Mesendoderm (in vitro differentiated cells): ENCODE data around the gene CRTC1.
"Not testable (repeated sequence)": the region's sequence is repeated elsewhere in the genome, so short reads cannot be mapped to it uniquely, and the experiment has no call there.

Experiments used
- DNase-seq: peaks from one replicate; pipeline ENCODE4 v3.0.0; 2013
- H2AK5ac ChIP-seq: 2 replicates; pipeline ENCODE4 v1.6.1; 2013; ENCODE audit warnings: low read length, inconsistent platforms
- H2BK120ac ChIP-seq: 2 replicates; pipeline ENCODE4 v1.6.1; 2013; ENCODE audit warnings: low read depth, mild to moderate bottlenecking, low read length, moderate library complexity, mixed read lengths
- H2BK15ac ChIP-seq: replicated peaks from 2 replicates; pipeline ENCODE4 v1.6.1; 2013; ENCODE audit warnings: low read depth, mild to moderate bottlenecking, moderate library complexity
- H2BK5ac ChIP-seq: 2 replicates; pipeline ENCODE4 v1.6.1; 2013; ENCODE audit warnings: low read length, inconsistent platforms
- H3K18ac ChIP-seq: 2 replicates; pipeline ENCODE4 v1.6.1; 2013; ENCODE audit warnings: mild to moderate bottlenecking, low read length, mixed read lengths
- H3K23ac ChIP-seq: one replicate; pipeline ENCODE4 v1.6.1; 2013; ENCODE audit warnings: low read length
- H3K27ac ChIP-seq: 2 replicates; pipeline ENCODE4 v1.5.1; 2013; ENCODE audit warnings: low read depth, mild to moderate bottlenecking, inconsistent platforms, low read length, moderate library complexity
- H3K27me3 ChIP-seq: 2 replicates; pipeline ENCODE4 v1.6.1; 2013; ENCODE audit warnings: low read length, control low read depth, mild to moderate bottlenecking, inconsistent platforms; ENCODE audit not compliant: insufficient read depth, poor library complexity
- H3K36me3 ChIP-seq: 2 replicates; pipeline ENCODE4 v1.6.1; 2013; ENCODE audit warnings: low read length, inconsistent platforms; ENCODE audit not compliant: control insufficient read depth, insufficient read depth
- H3K4ac ChIP-seq: one replicate; pipeline ENCODE4 v1.6.1; 2013; ENCODE audit warnings: low read depth, mild to moderate bottlenecking, low read length, moderate library complexity
- H3K4me1 ChIP-seq: 2 replicates; pipeline ENCODE4 v1.6.1; 2013; ENCODE audit warnings: low read depth, low read length, inconsistent platforms; ENCODE audit not compliant: control insufficient read depth
- H3K4me2 ChIP-seq: 2 replicates; pipeline ENCODE4 v1.6.1; 2013; ENCODE audit warnings: low read length
- H3K4me3 ChIP-seq: 2 replicates; pipeline ENCODE4 v1.5.1; 2013; ENCODE audit warnings: mild to moderate bottlenecking, low read length
- H3K56ac ChIP-seq: one replicate; pipeline ENCODE4 v1.6.1; 2013; ENCODE audit warnings: low read length
- H3K79me1 ChIP-seq: 2 replicates; pipeline ENCODE4 v1.6.1; 2013; ENCODE audit warnings: low read length, inconsistent platforms
- H3K79me2 ChIP-seq: 2 replicates; pipeline ENCODE4 v1.6.1; 2013; ENCODE audit warnings: mild to moderate bottlenecking, low read length; ENCODE audit not compliant: control insufficient read depth, insufficient read depth
- H3K9ac ChIP-seq: 2 replicates; pipeline ENCODE4 v1.6.1; 2013; ENCODE audit warnings: low read length, inconsistent platforms
- H4K5ac ChIP-seq: one replicate; pipeline ENCODE4 v1.6.1; 2013; ENCODE audit warnings: low read length
- H4K8ac ChIP-seq: one replicate; pipeline ENCODE4 v1.6.1; 2013; ENCODE audit warnings: low read depth, mild to moderate bottlenecking, control low read depth, low read length, moderate library complexity
- WGBS: extraction: QIAGEN DNeasy Blood & Tissue Kit; methylation state at CpG from one replicate; pipeline ENCODE4 v1.1.7; 2013; ENCODE audit warnings: low lambda C conversion rate, missing lambda C conversion rate; ENCODE audit not compliant: insufficient coverage; ENCODE audit errors: extremely low coverage; 5-methylcytosine and 5-hydroxymethylcytosine counted together

CRTC1 gene

GRCh38 chr19:18675779-18676178 is 7.7 kb upstream of the CRTC1 start:
- no peak overlapping the region for H2BK15ac ChIP-seq
- H3K23ac ChIP-seq, result no peak overlapping the region
- WGBS, result no CpG with 5 or more reads among the region's 5 CpGs
- no peaks in the 10 kb centered on the region for H3K36me3 ChIP-seq
- peak; percentile 43 for DNase-seq
- H3K4me2 ChIP-seq, result no peak overlapping the region
- H3K79me2 ChIP-seq, result no peaks in the 10 kb centered on the region
- no peak overlapping the region for H3K56ac ChIP-seq
- no peak overlapping the region for H3K18ac ChIP-seq
- no peak overlapping the region for H3K9ac ChIP-seq
- no peak overlapping the region for H2AK5ac ChIP-seq
- peaks cover 2% of the 10 kb centered on the region for H3K4me1 ChIP-seq
- no peak overlapping the region for H2BK120ac ChIP-seq
- no peaks in the 10 kb centered on the region for H3K79me1 ChIP-seq
- no peak overlapping the region for H4K5ac ChIP-seq
- no peak overlapping the region for H3K4me3 ChIP-seq
- no peak overlapping the region for H2BK5ac ChIP-seq
- no peak overlapping the region for H4K8ac ChIP-seq
- H3K27me3 ChIP-seq, result no peaks in the 10 kb centered on the region
- no peak overlapping the region for H3K4ac ChIP-seq
- H3K27ac ChIP-seq, result no peak overlapping the region

GRCh38 chr19:18676692-18677091 is 6.8 kb upstream of the CRTC1 start:
- Histone ChIP-seq H3K9ac (no peak overlapping the region), H3K79me2 (no peaks in the 10 kb centered on the region), H3K4me3 (no peak overlapping the region), H2BK5ac (no peak overlapping the region), H3K36me3 (no peaks in the 10 kb centered on the region), H3K27ac (no peak overlapping the region), H4K5ac (no peak overlapping the region), H2AK5ac (no peak overlapping the region), H3K79me1 (no peaks in the 10 kb centered on the region), H3K18ac (no peak overlapping the region), H3K4ac (no peak overlapping the region), H3K23ac (no peak overlapping the region), H3K4me1 (peaks cover 2% of the 10 kb centered on the region), H2BK120ac (no peak overlapping the region), H3K56ac (no peak overlapping the region), H3K4me2 (no peak overlapping the region), H2BK15ac (no peak overlapping the region), H4K8ac (no peak overlapping the region), H3K27me3 (no peaks in the 10 kb centered on the region)
- no CpG with 5 or more reads among the region's 7 CpGs for WGBS
- no peak for DNase-seq

GRCh38 chr19:18677156-18677555 is 6.3 kb upstream of the CRTC1 start:
- Histone ChIP-seq H2AK5ac (no peak overlapping the region), H4K8ac (no peak overlapping the region)
- no CpG with 5 or more reads among the region's 13 CpGs for WGBS

GRCh38 chr19:18680148-18680547 is 3.3 kb upstream of the CRTC1 start:
- not testable (repeated sequence) for H4K5ac ChIP-seq, H3K9ac ChIP-seq, H3K27me3 ChIP-seq, H2BK5ac ChIP-seq, H3K23ac ChIP-seq, H2BK120ac ChIP-seq, DNase-seq, H3K4me3 ChIP-seq, H3K56ac ChIP-seq, H3K4ac ChIP-seq, H2BK15ac ChIP-seq, H3K36me3 ChIP-seq, H3K4me2 ChIP-seq, H3K27ac ChIP-seq, H2AK5ac ChIP-seq, H3K79me1 ChIP-seq, H3K79me2 ChIP-seq, H3K4me1 ChIP-seq, H4K8ac ChIP-seq, H3K18ac ChIP-seq
- no CpG with 5 or more reads among the region's 1 CpG for WGBS

More at GRCh38 chr19:18677156-18677555, 6.3 kb upstream of the CRTC1 start:
- Histone ChIP-seq H3K4ac (peak overlapping the region; percentile 8), H3K79me2 (no peaks in the 10 kb centered on the region), H3K36me3 (no peaks in the 10 kb centered on the region), H3K18ac (no peak overlapping the region), H3K27me3 (no peaks in the 10 kb centered on the region), H3K56ac (peak overlapping the region; percentile 1), H3K27ac (no peak overlapping the region), H3K23ac (no peak overlapping the region), H3K79me1 (no peaks in the 10 kb centered on the region), H3K9ac (no peak overlapping the region), H2BK15ac (no peak overlapping the region), H2BK5ac (no peak overlapping the region), H3K4me3 (no peak overlapping the region), H2BK120ac (no peak overlapping the region), H4K5ac (no peak overlapping the region), H3K4me1 (peaks cover 2% of the 10 kb centered on the region), H3K4me2 (no peak overlapping the region)
- no peak for DNase-seq

GRCh38 chr19:18682807-18683108 is 722 bp upstream of the CRTC1 start:
- Histone ChIP-seq H4K8ac (peak overlapping the region; percentile 97), H3K4me1 (peaks cover 2% of the 10 kb centered on the region)
- no CpG with 5 or more reads among the region's 8 CpGs for WGBS

GRCh38 chr19:18683958-18684641 is 620 bp downstream of the CRTC1 start:
- Histone ChIP-seq H4K8ac (no peak overlapping the region), H3K4me1 (no peaks in the 10 kb centered on the region), H3K79me1 (peaks cover 6% of the 10 kb centered on the region), H2BK15ac (no peak overlapping the region), H3K18ac (no peak overlapping the region), H3K4ac (no peak overlapping the region), H3K36me3 (no peaks in the 10 kb centered on the region), H3K79me2 (peaks cover 4% of the 10 kb centered on the region), H4K5ac (no peak overlapping the region), H3K4me3 (peak overlapping the region; percentile 27), H2BK5ac (no peak overlapping the region), H3K9ac (peak overlapping the region; percentile 35), H3K23ac (no peak overlapping the region), H2BK120ac (no peak overlapping the region), H3K27me3 (no peaks in the 10 kb centered on the region), H3K27ac (no peak overlapping the region), H2AK5ac (no peak overlapping the region), H3K4me2 (peak overlapping the region; percentile 59), H3K56ac (peak overlapping the region; percentile 25)
- no peak for DNase-seq
- no CpG with 5 or more reads among the region's 16 CpGs for WGBS

More at GRCh38 chr19:18682807-18683108, 722 bp upstream of the CRTC1 start:
- Histone ChIP-seq H3K4me2 (no peak overlapping the region), H2BK120ac (no peak overlapping the region), H3K36me3 (no peaks in the 10 kb centered on the region), H3K79me1 (peaks cover 6% of the 10 kb centered on the region), H3K4ac (peak overlapping the region; percentile 94), H3K27me3 (no peaks in the 10 kb centered on the region), H3K18ac (peak overlapping the region; percentile 96), H2AK5ac (no peak overlapping the region), H3K27ac (no peak overlapping the region), H3K23ac (no peak overlapping the region), H3K4me3 (no peak overlapping the region), H3K56ac (peak overlapping the region; percentile 93), H3K9ac (peak overlapping the region; percentile 86), H2BK15ac (no peak overlapping the region), H2BK5ac (no peak overlapping the region), H4K5ac (peak overlapping the region; percentile 44), H3K79me2 (peaks cover 4% of the 10 kb centered on the region)
- no peak for DNase-seq
